Stimulated activated CD4-positive, alpha-beta T cell treated with anti-CD3 and anti-CD28 coated beads, Interleukin-1b, Interleukin-23, amount 100 ng/mL, for 24 hours (primary cell): ENCODE data around the gene EIF5A2.
"Not testable (repeated sequence)": the region's sequence is repeated elsewhere in the genome, so short reads cannot be mapped to it uniquely, and the experiment has no call there.

Experiments used
- DNase-seq, 4 experiments: peaks; one replicate each; pipeline ENCODE4 v3.0.0-alpha.2; 2020; ENCODE audit warnings: low read depth in 4 of 4, low spot score in 1 of 4

Gene EIF5A2

GRCh38 chr3:170908235-170909116 lies at the start of gene EIF5A2:
Gene EIF5A2, minus strand, starts transcription at chr3:170908637. Its CDS starts 831 bp downstream, at chr3:170907806.
- DNase-seq: peak; percentile 90 to 92 (median 92)

GRCh38 chr3:170956647-170957046 lies 48.2 kb upstream of the EIF5A2 start:
- DNase-seq: no peak

GRCh38 chr3:170953736-170954135 lies 45.3 kb upstream of the EIF5A2 start:
- no peak for DNase-seq

- DNase-seq: no peak
Observed at GRCh38 chr3:170953229-170953628, 44.8 kb upstream of the EIF5A2 start.

GRCh38 chr3:170949211-170949610 lies 40.8 kb upstream of the EIF5A2 start:
- no peak for DNase-seq

- no peak for DNase-seq
Observed at GRCh38 chr3:170947018-170947769, 38.8 kb upstream of the EIF5A2 start.

- DNase-seq: no peak
Observed at GRCh38 chr3:170942011-170942410, 33.6 kb upstream of the EIF5A2 start.

GRCh38 chr3:170941551-170941950 lies 33.1 kb upstream of the EIF5A2 start:
- no peak for DNase-seq

GRCh38 chr3:170933039-170933438 lies 24.6 kb upstream of the EIF5A2 start:
- not testable (repeated sequence) for DNase-seq

GRCh38 chr3:170923553-170923952 lies 15.1 kb upstream of the EIF5A2 start:
- not testable (repeated sequence) for DNase-seq

GRCh38 chr3:170918715-170919114 lies 10.3 kb upstream of the EIF5A2 start:
- no peak for DNase-seq

- DNase-seq: no peak
Observed at GRCh38 chr3:170914690-170915089, 6.3 kb upstream of the EIF5A2 start.

GRCh38 chr3:170914212-170914611 lies 5.8 kb upstream of the EIF5A2 start:
- DNase-seq: no peak

- DNase-seq: no peak
Observed at GRCh38 chr3:170911051-170911450, 2.6 kb upstream of the EIF5A2 start.

- no peak for DNase-seq
Observed at GRCh38 chr3:170910542-170910941, 2.1 kb upstream of the EIF5A2 start.

- DNase-seq: no peak
Observed at GRCh38 chr3:170909129-170909903, 879 bp upstream of the EIF5A2 start.

- peak in 1 of 4 experiments; percentile 1 for DNase-seq
Observed at GRCh38 chr3:170907637-170908234, 701 bp downstream of the EIF5A2 start.

- DNase-seq: no peak
Observed at GRCh38 chr3:170905862-170906261, 2.6 kb downstream of the EIF5A2 start.

- DNase-seq: no peak
Observed at GRCh38 chr3:170903123-170903522, 5.3 kb downstream of the EIF5A2 start.

GRCh38 chr3:170899455-170899854 lies 9.0 kb downstream of the EIF5A2 start:
- DNase-seq: no peak

GRCh38 chr3:170897978-170898377 lies 10.5 kb downstream of the EIF5A2 start:
- no peak for DNase-seq
